ENCODE measurements around the gene TOP3B.
"Not testable (repeated sequence)": the region's sequence is repeated elsewhere in the genome, so short reads cannot be mapped to it uniquely, and the experiment has no call there.

TOP3B gene

DNA sequence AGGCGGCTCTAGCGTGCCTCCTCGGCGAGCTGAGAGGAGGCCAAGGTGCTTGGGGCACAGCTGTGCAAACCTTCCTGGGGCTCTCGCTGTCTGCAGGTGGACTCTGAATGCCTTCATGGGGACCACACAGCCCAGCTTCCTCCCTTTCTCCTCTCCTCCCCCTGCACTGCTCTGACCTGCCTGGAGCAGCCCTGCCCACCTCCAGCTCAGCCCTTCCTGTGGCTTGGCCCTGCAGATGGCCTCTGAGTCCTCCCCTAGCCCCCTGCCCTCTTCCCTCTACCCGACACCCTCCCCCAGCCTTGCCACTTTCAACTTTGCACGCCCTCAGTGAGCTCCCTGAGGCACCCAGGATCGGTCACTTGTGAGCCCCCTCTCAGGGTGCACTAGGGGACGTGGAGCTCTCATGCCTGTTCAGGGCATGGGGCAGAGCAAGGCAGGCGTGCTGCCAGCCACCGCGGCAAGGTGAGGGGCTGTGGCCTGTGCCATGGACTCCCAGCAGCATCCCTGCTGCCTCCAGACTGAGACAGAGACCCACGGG is 61.3 kb downstream of the TOP3B start:
- DNase-seq = no peak

DNA sequence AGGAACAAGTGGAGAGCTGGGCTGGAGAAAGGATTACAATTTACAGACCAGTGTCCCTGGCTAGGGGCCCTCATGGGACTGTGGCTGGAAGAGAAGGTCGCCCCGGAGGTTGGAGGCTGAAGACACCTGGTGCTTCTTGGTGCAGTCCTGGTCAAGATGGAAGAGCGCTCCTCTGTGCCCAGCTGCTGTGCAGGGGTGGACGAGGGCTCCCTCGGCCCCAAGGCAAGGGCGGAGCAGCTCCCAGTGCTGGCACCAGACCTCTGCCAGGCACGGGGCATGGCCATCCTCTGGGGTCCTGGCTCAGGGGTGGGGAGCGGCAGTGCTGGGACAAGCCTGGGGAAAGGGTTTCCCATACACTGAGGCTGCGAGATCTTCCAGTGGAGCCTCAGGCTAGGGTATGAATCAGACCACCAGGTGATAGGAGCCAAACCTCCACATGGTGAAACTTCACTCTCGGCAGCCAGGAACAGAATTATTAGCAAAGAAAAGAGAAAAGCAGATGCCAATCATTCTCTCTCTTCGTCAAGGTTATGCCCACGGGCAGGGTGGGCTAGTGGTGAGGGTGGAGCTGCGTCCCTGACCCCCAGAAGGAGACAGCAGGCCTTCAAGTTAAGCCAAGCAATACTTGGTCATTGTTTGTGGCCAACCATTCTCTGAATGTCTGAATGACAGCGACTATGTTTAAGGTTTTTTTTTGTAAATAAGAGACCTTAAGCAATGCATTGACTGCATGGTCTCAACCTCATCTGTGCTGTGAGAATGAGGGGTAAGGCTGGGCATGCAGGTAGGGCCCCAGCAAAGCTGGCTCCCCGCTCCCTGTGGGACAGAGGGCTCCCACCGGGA is 62.0 kb downstream of the TOP3B start:
- DNase-seq = no peak

DNA sequence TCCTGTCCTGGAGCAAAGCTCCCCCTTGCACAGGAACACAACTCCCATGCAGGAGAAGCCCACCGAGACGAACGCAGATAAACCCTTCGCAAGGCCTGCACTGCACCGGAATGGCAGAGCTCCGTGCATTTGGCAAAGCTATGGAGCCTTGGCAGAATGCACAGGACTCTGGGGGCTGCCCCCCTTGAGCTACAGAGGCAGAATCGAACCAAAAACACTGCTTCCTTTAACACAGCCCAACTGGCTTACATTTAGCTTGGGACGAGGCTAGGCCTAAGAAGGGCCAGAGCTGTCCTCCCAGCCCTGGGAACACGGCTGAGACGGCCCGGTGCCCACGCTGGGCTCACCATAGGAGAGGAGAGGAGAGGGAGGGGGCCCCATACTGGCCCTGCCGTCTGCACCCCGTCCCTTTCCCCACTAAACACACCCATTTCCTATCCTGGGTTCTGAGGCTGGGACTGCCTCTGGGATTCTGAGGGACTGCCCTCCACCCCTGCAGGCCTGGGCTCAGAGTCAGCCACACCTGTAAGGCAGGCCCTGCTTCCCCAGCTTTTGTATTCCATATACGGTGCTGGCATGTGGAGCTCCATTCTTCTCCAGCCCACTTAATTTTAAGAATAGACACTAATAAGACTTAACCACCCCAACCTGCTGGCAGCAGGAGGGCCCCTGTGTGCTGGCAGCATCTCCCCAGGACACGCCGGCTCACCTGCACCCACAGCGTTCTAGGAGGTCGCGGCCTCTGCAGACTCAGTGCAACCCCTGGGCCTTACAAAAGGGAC is 62.9 kb downstream of the TOP3B start:
- DNase-seq = no peak

DNA sequence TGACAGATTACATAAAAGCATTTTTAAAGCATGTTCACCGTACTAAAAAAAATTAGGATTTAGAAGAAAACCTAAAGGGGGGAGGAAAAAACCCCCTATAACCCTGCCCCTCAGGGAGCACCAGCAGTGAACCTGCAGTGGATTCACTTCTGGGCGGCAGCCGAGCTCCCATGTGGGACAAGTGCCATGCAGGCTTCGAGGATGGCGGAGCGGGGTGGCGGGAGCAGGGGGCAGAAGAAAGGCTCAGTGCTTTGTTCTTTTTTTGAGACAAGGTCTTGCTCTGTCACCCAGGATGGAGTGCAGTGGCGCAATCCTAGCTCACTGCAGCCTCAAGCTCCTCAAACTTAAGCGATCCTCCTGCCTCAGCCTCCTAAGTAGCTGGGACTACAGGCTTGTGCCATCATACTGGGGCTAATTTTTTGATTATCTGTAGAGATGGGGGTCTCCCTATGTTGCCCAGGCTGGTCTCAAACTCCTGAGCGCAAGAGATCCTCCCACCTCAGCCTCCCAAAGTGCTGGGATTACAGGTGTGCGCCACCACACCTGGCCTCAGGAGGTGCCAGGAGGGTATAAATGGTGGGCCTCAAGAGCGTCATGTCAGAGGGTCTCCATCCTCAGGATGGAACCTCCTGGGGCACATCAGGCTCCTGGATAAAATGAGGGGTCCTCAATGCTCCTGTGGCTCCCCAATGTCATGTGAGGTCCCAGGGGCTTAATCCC is 64.0 kb downstream of the TOP3B start:
- DNase-seq = no peak

DNA sequence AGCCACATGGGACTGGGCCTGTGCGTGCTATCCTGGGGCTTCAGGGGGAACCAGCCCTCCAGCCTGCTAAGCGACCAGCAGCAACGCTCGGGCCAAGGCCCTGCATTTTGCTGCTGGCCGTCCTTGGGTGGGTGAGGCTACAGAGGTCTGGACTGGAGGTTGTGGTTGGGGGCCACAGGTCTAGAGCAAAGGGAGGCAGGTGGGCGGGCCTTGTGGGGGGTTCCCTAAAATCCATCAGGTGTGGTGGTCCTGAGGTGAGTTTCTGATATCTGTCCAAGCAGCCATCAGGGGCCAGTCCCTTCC is 64.7 kb downstream of the TOP3B start:
- DNase-seq = no peak

DNA sequence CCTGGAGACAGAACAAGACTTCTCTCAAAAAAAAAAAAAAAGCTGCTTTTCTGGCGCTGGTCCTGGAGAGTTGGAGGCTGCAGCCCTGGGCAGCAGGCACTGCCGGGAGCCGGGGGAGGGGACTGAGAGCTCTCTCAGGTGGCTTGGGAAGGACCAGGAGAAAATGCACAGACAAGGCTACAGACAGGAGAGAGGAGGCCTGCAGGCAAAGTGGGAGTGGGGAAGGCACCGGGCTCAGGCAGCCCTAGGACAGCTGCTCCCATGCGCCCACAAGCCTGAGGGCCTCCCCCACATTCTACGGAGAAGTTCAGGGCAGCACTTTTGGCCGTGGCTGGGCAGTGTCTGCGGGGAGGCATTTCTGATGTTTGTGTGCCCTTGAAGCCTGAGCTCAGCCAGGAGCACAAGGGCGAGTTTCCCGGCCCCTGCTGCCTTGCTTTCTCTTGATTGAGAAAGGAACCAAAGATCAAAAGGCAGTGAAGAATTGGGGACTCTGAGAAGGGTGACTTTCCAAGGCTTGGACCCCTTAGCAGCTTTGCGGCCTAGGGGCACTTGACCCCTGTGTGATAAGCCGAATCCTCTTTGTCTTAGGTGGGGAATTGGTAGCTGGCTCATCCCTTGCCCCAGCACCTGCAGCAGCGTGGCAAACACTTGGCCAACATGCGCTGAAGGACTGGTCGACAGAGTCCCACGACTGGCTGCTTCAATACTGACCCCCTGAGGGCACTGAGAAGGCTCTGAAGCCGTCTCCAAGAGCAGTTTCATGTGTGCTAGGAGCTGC is 65.2 kb downstream of the TOP3B start:
- no peak for DNase-seq

DNA sequence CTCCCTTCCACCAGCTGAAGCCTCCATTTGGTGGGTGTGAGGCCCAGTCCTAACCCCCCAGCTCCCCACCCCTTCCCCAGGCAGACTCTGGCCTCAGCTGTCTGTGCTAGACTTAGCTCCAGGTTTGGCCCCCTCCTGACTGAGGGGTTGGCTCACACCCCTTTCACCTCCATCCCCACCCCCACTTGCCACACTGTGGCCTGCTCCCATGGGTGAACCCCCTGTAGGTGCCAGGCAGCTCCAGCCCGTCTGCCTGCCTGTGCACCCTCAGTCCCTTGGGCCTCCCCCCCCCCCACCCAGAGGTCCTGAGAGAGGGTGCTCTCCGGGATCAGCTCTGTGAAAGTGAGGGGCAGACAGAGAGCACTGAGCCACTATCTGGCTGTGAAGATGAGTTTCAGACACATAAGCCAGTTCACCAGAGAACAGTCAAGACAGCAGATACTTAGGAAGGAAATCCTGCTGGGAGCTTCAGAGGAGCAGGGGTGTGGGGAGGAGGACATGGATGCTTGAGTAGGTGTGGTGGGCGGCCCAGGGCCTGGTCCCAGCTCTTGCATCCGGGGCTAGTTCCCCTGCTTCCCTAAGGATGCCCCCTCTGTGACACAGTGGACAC is 66.2 kb downstream of the TOP3B start:
- DNase-seq = no peak

DNA sequence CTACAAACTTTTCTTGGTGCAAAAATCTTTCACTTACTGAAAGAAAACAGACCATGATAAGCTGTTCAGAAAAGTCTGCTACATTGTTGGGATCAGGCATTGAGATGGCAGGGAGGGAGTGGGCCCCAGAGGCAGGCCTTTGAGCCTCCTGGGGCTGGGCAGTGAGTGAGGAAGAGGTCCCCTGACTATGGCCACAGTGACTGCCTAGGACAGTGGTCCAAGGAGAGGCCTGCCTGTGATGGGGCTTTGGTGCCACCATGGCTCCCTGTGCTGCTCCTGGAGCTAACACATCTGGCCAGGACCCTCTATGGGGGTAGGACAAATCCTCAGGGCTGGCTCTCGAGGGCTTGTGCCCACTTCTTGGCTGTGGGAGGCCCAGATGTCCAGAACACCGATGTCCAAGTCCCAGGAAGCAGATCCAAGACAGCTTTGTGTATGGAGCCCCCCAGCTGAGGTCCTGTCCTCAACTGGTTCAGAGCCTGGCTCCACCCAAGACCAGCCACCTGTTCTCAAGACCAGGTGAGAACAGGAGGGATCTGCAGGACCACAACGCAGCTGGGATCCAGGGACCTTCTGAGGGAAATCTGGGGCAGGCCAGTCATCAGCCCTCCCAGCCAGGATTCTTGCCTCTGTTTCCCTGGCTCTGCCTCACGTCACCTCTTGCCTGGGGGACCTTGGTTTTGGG is 66.8 kb downstream of the TOP3B start:
- DNase-seq = no peak

DNA sequence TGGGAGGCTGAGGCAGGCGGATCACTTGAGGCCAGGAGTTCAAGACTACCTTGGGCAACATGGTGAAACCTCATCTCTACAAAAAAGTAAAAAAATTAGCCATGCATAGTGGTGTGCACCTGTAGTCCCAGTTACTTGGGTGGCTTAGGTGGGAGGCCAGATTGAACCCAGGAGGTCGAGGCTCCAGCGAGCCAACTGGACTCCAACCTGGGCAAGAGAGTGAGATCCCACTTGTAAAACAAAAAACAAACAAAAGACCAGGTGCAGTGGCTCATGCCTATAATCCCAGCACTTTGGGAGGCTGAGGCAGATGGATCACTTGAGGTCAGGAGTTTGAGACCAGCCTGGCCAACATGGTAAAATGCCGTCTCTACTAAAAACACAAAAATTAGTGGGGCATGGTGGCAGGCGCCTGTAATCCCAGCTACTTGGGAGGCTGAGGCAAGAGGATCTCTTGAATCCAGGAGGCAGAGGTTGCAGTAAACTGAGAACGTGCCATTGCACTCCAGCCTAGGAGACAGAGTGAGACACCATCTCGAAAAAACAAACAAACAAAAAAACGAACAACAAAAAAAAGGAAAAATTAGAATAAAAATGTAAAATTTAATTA is 68.4 kb downstream of the TOP3B start:
- not testable (repeated sequence) for DNase-seq

DNA sequence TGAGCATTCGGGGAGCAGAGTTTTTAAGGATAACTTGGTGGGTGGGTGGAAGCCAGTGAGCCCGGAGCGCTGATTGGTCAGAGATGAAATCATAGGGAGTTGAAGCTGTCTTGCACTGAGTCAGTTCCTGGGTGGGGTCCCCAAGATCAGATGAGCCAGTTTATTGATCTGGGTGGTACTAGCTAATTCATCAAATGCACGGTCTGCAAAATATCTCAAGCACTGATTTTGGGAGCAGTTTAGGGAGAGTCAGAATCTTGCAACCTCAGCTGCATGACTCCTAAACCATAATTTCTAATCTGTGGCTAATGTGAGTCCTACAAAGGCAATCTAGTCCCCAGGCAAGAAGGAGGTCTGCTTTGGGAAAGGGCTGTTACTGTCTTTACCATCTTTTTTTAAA is 72.2 kb downstream of the TOP3B start:
- DNase-seq = not testable (repeated sequence)

DNA sequence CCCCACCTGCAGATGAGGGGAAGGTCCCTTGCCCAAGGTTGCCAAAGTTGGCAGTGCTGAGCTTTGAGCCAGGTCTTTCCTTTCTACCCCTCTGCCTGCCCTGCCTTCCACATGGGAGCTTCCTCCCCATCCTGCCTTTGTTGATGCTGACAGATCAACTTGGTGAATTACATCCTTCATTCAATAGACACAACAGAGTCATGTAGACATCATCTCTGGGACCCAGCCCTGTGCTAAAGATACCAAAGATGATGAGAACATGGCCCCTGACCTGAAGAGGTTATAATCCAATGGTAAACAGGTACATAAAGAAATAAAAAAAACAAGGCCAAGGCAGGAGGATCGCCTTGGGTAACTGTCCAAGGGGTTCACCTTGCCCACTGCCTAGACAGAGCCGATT is 72.7 kb downstream of the TOP3B start:
- DNase-seq = no peak

DNA sequence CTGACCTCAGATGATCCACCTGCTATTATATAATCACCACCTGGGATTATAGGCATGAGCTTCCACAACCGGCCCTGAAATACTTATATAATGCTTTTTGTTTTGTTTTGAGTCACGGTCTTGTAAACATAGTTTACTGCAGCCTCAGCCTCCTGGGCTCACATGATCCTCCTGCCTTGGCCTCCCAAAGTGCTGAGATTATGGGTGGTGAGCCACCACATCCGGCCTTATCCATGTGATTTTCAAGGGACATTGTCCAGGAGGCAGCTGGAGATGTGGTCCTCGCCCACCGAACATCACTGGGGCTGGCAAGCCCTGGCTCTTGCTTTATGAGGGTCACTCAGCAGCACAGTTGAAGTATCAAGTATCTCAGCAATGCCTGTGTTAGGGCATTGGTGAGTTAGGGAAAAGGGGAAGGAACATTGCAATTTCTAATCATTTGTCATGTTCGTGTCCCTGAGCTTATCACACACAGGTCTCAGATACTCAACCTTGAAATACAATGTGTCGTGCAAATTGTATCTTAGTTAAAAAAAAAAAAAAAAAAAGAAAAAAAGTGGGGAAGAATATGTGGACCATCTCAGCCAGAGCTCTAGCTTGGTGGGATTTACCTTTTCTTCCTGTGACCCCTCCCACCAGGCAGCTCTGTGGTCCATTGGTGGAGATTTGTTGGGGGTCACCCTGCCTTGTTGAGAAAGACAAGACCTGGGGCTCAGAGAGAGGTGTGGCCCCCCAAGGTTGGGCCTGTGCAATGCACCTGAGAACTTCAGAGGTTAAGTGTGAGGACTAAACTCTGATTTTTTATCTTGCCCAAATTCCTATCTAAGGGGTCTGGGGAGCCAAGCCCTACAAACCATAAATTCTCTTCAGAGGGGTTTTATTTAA is 74.7 kb downstream of the TOP3B start:
- DNase-seq = no peak

All from hematopoietic multipotent progenitor cell treated with erythropoietin and hydrocortisone succinate and interleukin-3 and kit ligand, for 8 days (in vitro differentiated cells).